H1 (cell line): ENCODE measurements around the gene BIRC7. TPM values are rescaled to one million over a fixed set of nuclear protein-coding genes. Genes with fewer than 3 reads are reported as not detected.
A peak's percentile ranks its signal among the peaks of the same experiment; 100 is the strongest.

Experiments
- CTCF ChIA-PET: fragments of 300-600 bp; sonication (Branson Sonifier 250); formaldehyde crosslinking; loops from one replicate; lab custom pipeline; 2021; ENCODE audit not compliant: partially characterized antibody; lab: Charles Lee
- POLR2A ChIA-PET: fragments of 300-600 bp; sonication (Branson Sonifier 250); formaldehyde crosslinking; loops from one replicate; lab custom pipeline; 2021; ENCODE audit warnings: inconsistent platforms; ENCODE audit not compliant: partially characterized antibody; lab: Charles Lee
- DNase-seq, 2 experiments: peaks; one replicate each; pipeline versions ENCODE4 v3.0.0 to v3.0.0-alpha.2; 2010 to 2022; ENCODE audit warnings: low spot score in 2 of 2, low read depth in 1 of 2, mixed read lengths in 1 of 2
- FAIRE-seq: peaks from 2 replicates; lab custom pipeline; 2011; peaks lifted over from hg19 to GRCh38; lab: Jason Lieb, UNC
- H2AFZ ChIP-seq: 2 replicates; pipeline ENCODE4 v1.8.1; 2012; ENCODE audit warnings: low read length, inconsistent platforms
- H2AK5ac ChIP-seq: 2 replicates; pipeline ENCODE4 v1.6.1; 2013; ENCODE audit warnings: low read depth, low read length
- H2BK120ac ChIP-seq: replicated peaks from 2 replicates; pipeline ENCODE3; 2013; ENCODE audit warnings: low read depth, low read length, inconsistent platforms
- H2BK12ac ChIP-seq: 2 replicates; pipeline ENCODE4 v1.6.1; 2013; ENCODE audit warnings: low read depth, low read length
- H2BK15ac ChIP-seq: 2 replicates; pipeline ENCODE4 v1.6.1; 2013; ENCODE audit warnings: low read length
- H2BK20ac ChIP-seq: 2 replicates; pipeline ENCODE4 v1.6.1; 2013; ENCODE audit warnings: low read length
- H2BK5ac ChIP-seq: 2 replicates; pipeline ENCODE4 v1.6.1; 2013; ENCODE audit warnings: low read depth, low read length
- H3K14ac ChIP-seq: 2 replicates; pipeline ENCODE4 v1.6.1; 2013; ENCODE audit warnings: inconsistent platforms; ENCODE audit not compliant: insufficient read length
- H3K18ac ChIP-seq: 2 replicates; pipeline ENCODE4 v1.6.1; 2013; ENCODE audit warnings: low read length; ENCODE audit errors: extremely low read depth
- H3K23ac ChIP-seq: 2 replicates; pipeline ENCODE4 v1.6.1; 2013; ENCODE audit warnings: inconsistent platforms; ENCODE audit not compliant: insufficient read length
- H3K23me2 ChIP-seq: 2 replicates; pipeline ENCODE4 v1.6.1; 2013; ENCODE audit warnings: low read depth, low read length
- H3K27ac ChIP-seq: 2 replicates; pipeline ENCODE4 v1.6.1; 2011; ENCODE audit warnings: low read depth, low read length, inconsistent platforms
- H3K27me3 ChIP-seq, 4 experiments: replicated peaks in 1 of 4; 1 replicate in 1 of 4; 2 replicates in 3 of 4; pipeline versions ENCODE4 v1.6.1 to v1.8.1; 2011 to 2013; ENCODE audit warnings: low read length in 3 of 4, mild to moderate bottlenecking in 3 of 4, inconsistent platforms in 2 of 4, mixed read lengths in 2 of 4, moderate library complexity in 1 of 4; ENCODE audit not compliant: control insufficient read depth in 3 of 4, insufficient read depth in 3 of 4; ENCODE audit errors: extremely low read depth in 1 of 4
- H3K36me3 ChIP-seq, 4 experiments: 2 replicates each; pipeline versions ENCODE4 v1.6.1 to v1.8.1; 2011 to 2013; ENCODE audit warnings: mild to moderate bottlenecking in 4 of 4, low read length in 3 of 4, moderate library complexity in 2 of 4, control low read depth in 1 of 4, inconsistent platforms in 1 of 4; ENCODE audit not compliant: insufficient read depth in 4 of 4, control insufficient read depth in 2 of 4
- H3K4ac ChIP-seq: replicated peaks from 2 replicates; pipeline ENCODE3; 2013; ENCODE audit warnings: low read length, low read depth, mixed read lengths, inconsistent platforms; ENCODE audit not compliant: insufficient read length
- H3K4me1 ChIP-seq, 4 experiments: replicated peaks in 1 of 4; 1 replicate in 1 of 4; 2 replicates in 3 of 4; pipeline versions ENCODE4 v1.6.1 to v1.8.1; 2011 to 2013; ENCODE audit warnings: low read length in 3 of 4, inconsistent platforms in 2 of 4, mixed read lengths in 1 of 4; ENCODE audit not compliant: insufficient read depth in 4 of 4, control insufficient read depth in 3 of 4
- H3K4me2 ChIP-seq, 2 experiments: 2 replicates each; pipeline versions ENCODE4 v1.6.1 to v1.8.1; 2011 to 2013; ENCODE audit warnings: low read depth in 2 of 2, low read length in 2 of 2, control low read depth in 1 of 2, inconsistent platforms in 1 of 2, mild to moderate bottlenecking in 1 of 2; ENCODE audit not compliant: insufficient read depth in 1 of 2
- H3K4me3 ChIP-seq, 4 experiments: fragments of 200-600, 300-600 bp in 1 of 4; sonication (generic), shearing (Covaris generic), sonication (Bioruptor Twin) in 1 of 4; 2 replicates each; pipeline versions ENCODE4 v1.5.1 to v1.8.1; 2011 to 2016; ENCODE audit warnings: low read length in 4 of 4, low read depth in 3 of 4, control low read depth in 2 of 4, inconsistent platforms in 2 of 4, mild to moderate bottlenecking in 2 of 4, mixed read lengths in 1 of 4, moderate library complexity in 1 of 4; ENCODE audit not compliant: insufficient read depth in 2 of 4; ENCODE audit errors: extremely low read depth in 1 of 4
- H3K56ac ChIP-seq: replicated peaks from 2 replicates; pipeline ENCODE3; 2013; ENCODE audit warnings: low read depth, mild to moderate bottlenecking, mixed read lengths, low read length, inconsistent platforms; ENCODE audit not compliant: insufficient read length
- H3K79me1 ChIP-seq: 2 replicates; pipeline ENCODE4 v1.6.1; 2013; ENCODE audit warnings: low read depth, low read length, control low read depth
- H3K79me2 ChIP-seq, 2 experiments: 2 replicates each; pipeline versions ENCODE4 v1.6.1 to v1.8.1; 2012 to 2013; ENCODE audit warnings: low read length in 2 of 2, mild to moderate bottlenecking in 2 of 2, inconsistent platforms in 1 of 2; ENCODE audit not compliant: insufficient read depth in 2 of 2, control insufficient read depth in 1 of 2
- H3K9ac ChIP-seq, 4 experiments: replicated peaks in 1 of 4; 1 replicate in 1 of 4; 2 replicates in 3 of 4; pipeline versions ENCODE4 v1.6.1 to v1.8.1; 2011 to 2013; ENCODE audit warnings: low read depth in 3 of 4, low read length in 3 of 4, control low read depth in 2 of 4, mild to moderate bottlenecking in 2 of 4, moderate library complexity in 2 of 4, inconsistent platforms in 1 of 4; ENCODE audit errors: extremely low read depth in 1 of 4
- H3K9me3 ChIP-seq, 2 experiments: 2 replicates each; pipeline versions ENCODE4 v1.6.1 to v1.8.1; 2012 to 2013; ENCODE audit warnings: mild to moderate bottlenecking in 2 of 2, moderate library complexity in 2 of 2, control low read depth in 1 of 2, inconsistent platforms in 1 of 2, low read depth in 1 of 2, low read length in 1 of 2, mixed read lengths in 1 of 2; ENCODE audit not compliant: insufficient read depth in 2 of 2
- H4K20me1 ChIP-seq, 2 experiments: replicated peaks in 1 of 2; 2 replicates each; pipeline versions ENCODE3 to v1.8.1; 2011 to 2013; ENCODE audit warnings: inconsistent platforms in 2 of 2, low read length in 2 of 2, mild to moderate bottlenecking in 1 of 2; ENCODE audit not compliant: insufficient read depth in 2 of 2, control insufficient read depth in 1 of 2
- H4K5ac ChIP-seq: 2 replicates; pipeline ENCODE4 v1.6.1; 2013; ENCODE audit warnings: low read length, low read depth, mixed read lengths, inconsistent platforms; ENCODE audit not compliant: insufficient read length
- H4K8ac ChIP-seq: 2 replicates; pipeline ENCODE4 v1.8.0; 2013; ENCODE audit warnings: mild to moderate bottlenecking, moderate library complexity, low read length, inconsistent platforms; ENCODE audit not compliant: insufficient read depth; ENCODE audit errors: extremely low read depth
- H4K91ac ChIP-seq: replicated peaks from 2 replicates; pipeline ENCODE3; 2013; ENCODE audit warnings: low read length, mixed read lengths, inconsistent platforms; ENCODE audit not compliant: insufficient read length
- BACH1 ChIP-seq: IDR thresholded peaks from 2 replicates; pipeline ENCODE4 v1.6.1; 2012; ENCODE audit warnings: low read length, improper control_type of control experiment
- CEBPB ChIP-seq: IDR thresholded peaks from 2 replicates; pipeline ENCODE4 v1.6.1; 2012; ENCODE audit warnings: low read depth, low read length
- CHD1 ChIP-seq: IDR thresholded peaks from 2 replicates; pipeline ENCODE4 v1.6.1; 2012; ENCODE audit warnings: low read depth, low read length, improper control_type of control experiment
- E2F6 ChIP-seq: IDR thresholded peaks from 2 replicates; pipeline ENCODE4 v1.6.1; 2012; ENCODE audit warnings: inconsistent platforms
- FOSL1 ChIP-seq: IDR thresholded peaks from 2 replicates; pipeline ENCODE4 v1.6.1; 2011; ENCODE audit warnings: mild to moderate bottlenecking, low read depth, low read length, moderate library complexity; ENCODE audit not compliant: insufficient read depth
- JUN ChIP-seq: IDR thresholded peaks from 2 replicates; pipeline ENCODE4 v1.6.1; 2011; ENCODE audit warnings: low read depth, mild to moderate bottlenecking, improper control_type of control experiment, low read length
- PHF8 ChIP-seq: fragments of 200-600 bp; sonication (generic); conservative IDR thresholded peaks from 2 replicates; pipeline ENCODE4 v1.7.1; 2012; ENCODE audit warnings: low read depth, mild to moderate bottlenecking, inconsistent platforms, low read length, moderate library complexity
- TAF7 ChIP-seq: optimal IDR thresholded peaks from 2 replicates; pipeline ENCODE3; 2011; ENCODE audit warnings: low read depth, mild to moderate bottlenecking, inconsistent platforms, low read length, moderate library complexity, borderline replicate concordance
- TBP ChIP-seq: IDR thresholded peaks from 2 replicates; pipeline ENCODE4 v1.6.1; 2011; ENCODE audit warnings: low read depth, low read length, improper control_type of control experiment
- WGBS, 2 experiments: shearing (Covaris generic) in 1 of 2; methylation state at CpG; one replicate each; pipeline versions ENCODE4 v1.1.6 to v1.1.7; 2013 to 2015; ENCODE audit warnings: low lambda C conversion rate in 2 of 2, mixed read lengths in 2 of 2, inconsistent platforms in 1 of 2, low coverage in 1 of 2, missing lambda C conversion rate in 1 of 2; ENCODE audit not compliant: insufficient replicate concordance in 2 of 2, insufficient coverage in 1 of 2, insufficient read length in 1 of 2; ENCODE audit errors: extremely low coverage in 1 of 2, missing lambda C conversion rate in 1 of 2; 5-methylcytosine and 5-hydroxymethylcytosine counted together
- polyA plus RNA-seq, 7 experiments: library from polyadenylated mRNA; depleted of rRNA in 3 of 7; stranded (reverse) in 5 of 7; unstranded in 2 of 7; fragments of >200 nt in 5 of 7; fragments of 200-250 nt in 2 of 7; gene quantifications; 1 replicate in 5 of 7; 2 replicates in 1 of 7; 4 replicates in 1 of 7; pipeline versions ENCODE4 v1.2.1 to v1.2.3, GENCODE V29; 2011 to 2013; ENCODE audit warnings: missing spikeins in 2 of 7, mixed read lengths in 2 of 7
- total RNA-seq: library from RNA; stranded (reverse); fragmentation: NEBNext Ultra II Directional; extraction: Animal tissue kit (Norgen Biotek cat#: 25700); gene quantifications from 2 replicates; pipeline ENCODE4 v1.2.1, GENCODE V29; 2021
- TF ChIP-seq, protein P1 (sequence below): IDR thresholded peaks from 2 replicates; pipeline ENCODE4 v1.6.1; 2012; ENCODE audit warnings: low read length, inconsistent platforms

Gene BIRC7
- total and polyA plus RNA-seq, 2 of the 8 experiments (the other 6 are each of a cell fraction or from before 2014, with no cell fraction given), result 0.11 to 0.41 TPM

DNA sequence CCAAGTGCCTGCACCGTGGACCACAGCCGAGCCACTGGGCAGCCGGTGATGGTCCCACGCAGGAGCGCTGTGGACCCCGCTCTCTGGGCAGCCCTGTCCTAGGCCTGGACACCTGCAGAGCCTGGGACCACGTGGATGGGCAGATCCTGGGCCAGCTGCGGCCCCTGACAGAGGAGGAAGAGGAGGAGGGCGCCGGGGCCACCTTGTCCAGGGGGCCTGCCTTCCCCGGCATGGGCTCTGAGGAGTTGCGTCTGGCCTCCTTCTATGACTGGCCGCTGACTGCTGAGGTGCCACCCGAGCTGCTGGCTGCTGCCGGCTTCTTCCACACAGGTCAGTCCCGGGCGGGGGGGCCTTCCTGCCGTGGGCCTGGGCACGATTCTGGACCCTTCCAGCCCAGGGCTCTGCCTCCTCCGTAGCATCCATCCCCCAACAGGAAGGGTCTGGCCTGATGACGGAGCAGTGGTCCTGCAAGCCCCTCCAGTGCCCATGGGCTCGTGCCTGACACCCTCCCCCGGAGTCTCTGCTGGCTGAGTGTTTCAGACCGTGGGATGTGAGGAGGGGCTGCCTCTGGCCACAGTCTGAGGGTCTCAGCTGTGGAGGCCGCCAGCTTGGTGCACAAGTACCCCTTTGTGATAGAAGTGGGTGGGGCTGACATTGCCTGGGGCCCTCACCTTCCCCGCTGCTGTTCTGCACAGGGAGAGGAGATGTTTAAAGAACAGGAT, 572 bp downstream of the BIRC7 start:
- no peak overlapping the region for H4K5ac ChIP-seq
- no peak for FAIRE-seq
- no peak overlapping the region for H3K56ac ChIP-seq
- no peak overlapping the region for H3K9ac ChIP-seq
- peak overlapping the region; percentile 69 for H4K91ac ChIP-seq
- no peak overlapping the region for H2AFZ ChIP-seq
- no peak overlapping the region for H4K8ac ChIP-seq
- no peaks in the 10 kb centered on the region for H3K9me3 ChIP-seq
- H2BK12ac ChIP-seq, result peak overlapping the region; percentile 40; the same call in 1 of the 2 replicates
- no peaks in the 10 kb centered on the region for H3K36me3 ChIP-seq
- no peak for DNase-seq
- ChIA-PET POLR2A (interaction anchor here (0.7 to 4.9 kb wide), 5 partner anchors 9 to 44 kb away, joined by 3 to 21 read pairs (median 10); partner anchors contain the start of gene NKAIN4), CTCF (interaction anchor here (0.6 to 10.9 kb wide), 13 partner anchors 8 to 263 kb away, joined by 3 to 199 read pairs (median 4); partner anchors contain the start of genes COL20A1 and NKAIN4)
- WGBS, 2 experiments, result 87% methylated on average over 21 of the region's 26 CpGs; no CpG with 5 or more reads in 1 of the 2 experiments
- no peak overlapping the region for H3K14ac ChIP-seq
- H3K27ac ChIP-seq, result no peak overlapping the region
- H2BK20ac ChIP-seq, result peak overlapping the region; percentile 89; the same call in 1 of the 2 replicates
- no peaks in the 10 kb centered on the region for H3K23me2 ChIP-seq
- no peak overlapping the region for H3K4me2 ChIP-seq
- H3K4me1 ChIP-seq, result peaks cover 0 to 19% (median 10%) of the 10 kb centered on the region in 4 experiments; a peak in 4 of 7 replicates
- peaks cover 0 to 3% (median 1%) of the 10 kb centered on the region in 4 experiments; a peak in 1 of 7 replicates for H3K27me3 ChIP-seq
- H2BK120ac ChIP-seq, result no peak overlapping the region
- H3K79me1 ChIP-seq, result no peaks in the 10 kb centered on the region
- H4K20me1 ChIP-seq, result no peaks in the 10 kb centered on the region
- no peak overlapping the region for H3K4me3 ChIP-seq
- H3K4ac ChIP-seq, result no peak overlapping the region
- peak overlapping the region; percentile 88; the same call in 1 of the 2 replicates for H2BK15ac ChIP-seq
- no peaks in the 10 kb centered on the region for H3K79me2 ChIP-seq
- no peak overlapping the region for H3K23ac ChIP-seq
- H2AK5ac ChIP-seq, result no peak overlapping the region
- 0 out of 2 replicates have a peak overlapping the region, but pooled peaks have one; percentile 16 for H2BK5ac ChIP-seq
- H3K18ac ChIP-seq, result peak overlapping the region; percentile 60; the same call in 1 of the 2 replicates
- TF ChIP-seq JUN, result no peak
- no peak for TF ChIP-seq TBP
- TF ChIP-seq PHF8, result no peak
- TF ChIP-seq CHD1, result no peak
- TF ChIP-seq BACH1, result no peak
- no peak for TF ChIP-seq FOSL1
- TF ChIP-seq TAF7, result no peak
- TF ChIP-seq, protein P1, sequence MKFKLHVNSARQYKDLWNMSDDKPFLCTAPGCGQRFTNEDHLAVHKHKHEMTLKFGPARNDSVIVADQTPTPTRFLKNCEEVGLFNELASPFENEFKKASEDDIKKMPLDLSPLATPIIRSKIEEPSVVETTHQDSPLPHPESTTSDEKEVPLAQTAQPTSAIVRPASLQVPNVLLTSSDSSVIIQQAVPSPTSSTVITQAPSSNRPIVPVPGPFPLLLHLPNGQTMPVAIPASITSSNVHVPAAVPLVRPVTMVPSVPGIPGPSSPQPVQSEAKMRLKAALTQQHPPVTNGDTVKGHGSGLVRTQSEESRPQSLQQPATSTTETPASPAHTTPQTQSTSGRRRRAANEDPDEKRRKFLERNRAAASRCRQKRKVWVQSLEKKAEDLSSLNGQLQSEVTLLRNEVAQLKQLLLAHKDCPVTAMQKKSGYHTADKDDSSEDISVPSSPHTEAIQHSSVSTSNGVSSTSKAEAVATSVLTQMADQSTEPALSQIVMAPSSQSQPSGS, result no peak
- no peak for TF ChIP-seq CEBPB
- no peak for TF ChIP-seq E2F6
